Measurements from ENCODE around the gene CYP11A1.

Gene CYP11A1

GRCh38 chr15:74396445-74397238 is 29.2 kb upstream of the CYP11A1 start:
- peak; percentile 45 for DNase-seq (ENCODE audit: low read depth)
- peak; percentile 23 for TF ChIP-seq CTCF (conservative IDR thresholded peaks at IDR 0.05; ENCODE audit: low read depth, low read length)
- no peak overlapping the region for H3K4me3 ChIP-seq (ENCODE audit: low read depth, low read length)

- no peak for DNase-seq (ENCODE audit: low read depth)
- no peak for TF ChIP-seq CTCF (conservative IDR thresholded peaks at IDR 0.05; ENCODE audit: low read depth, low read length)
- no peak overlapping the region for H3K4me3 ChIP-seq (ENCODE audit: low read depth, low read length)
These were observed 28.6 kb upstream of the CYP11A1 start for GRCh38 chr15:74396146-74396438.

- TF ChIP-seq CTCF (conservative IDR thresholded peaks at IDR 0.05; ENCODE audit: low read depth, low read length) = no peak
- H3K4me3 ChIP-seq (ENCODE audit: low read depth, low read length) = no peak overlapping the region
- no peak for DNase-seq (ENCODE audit: low read depth)
These were observed 28.1 kb upstream of the CYP11A1 start for GRCh38 chr15:74395319-74396145.

GRCh38 chr15:74394090-74394846 is 26.8 kb upstream of the CYP11A1 start:
- H3K4me3 ChIP-seq (ENCODE audit: low read depth, low read length) = no peak overlapping the region
- TF ChIP-seq CTCF (conservative IDR thresholded peaks at IDR 0.05; ENCODE audit: low read depth, low read length) = no peak
- no peak for DNase-seq (ENCODE audit: low read depth)

- H3K4me3 ChIP-seq (ENCODE audit: low read depth, low read length) = no peak overlapping the region
- no peak for DNase-seq (ENCODE audit: low read depth)
- TF ChIP-seq CTCF (conservative IDR thresholded peaks at IDR 0.05; ENCODE audit: low read depth, low read length) = no peak
These were observed 26.0 kb upstream of the CYP11A1 start for GRCh38 chr15:74393423-74393822.

GRCh38 chr15:74392902-74393301 is 25.5 kb upstream of the CYP11A1 start:
- no peak overlapping the region for H3K4me3 ChIP-seq (ENCODE audit: low read depth, low read length)
- DNase-seq (ENCODE audit: low read depth) = no peak
- no peak for TF ChIP-seq CTCF (conservative IDR thresholded peaks at IDR 0.05; ENCODE audit: low read depth, low read length)
